GM12874 (cell line): ENCODE results near the gene PARVA.

Experiments
- TF ChIP-seq, protein P1 (sequence below): IDR thresholded peaks from 2 replicates; pipeline ENCODE4 v1.5.1; 2011; ENCODE audit warnings: low read depth, mild to moderate bottlenecking, control low read depth, low read length, moderate library complexity; ENCODE audit not compliant: insufficient read depth

The PARVA gene

DNA sequence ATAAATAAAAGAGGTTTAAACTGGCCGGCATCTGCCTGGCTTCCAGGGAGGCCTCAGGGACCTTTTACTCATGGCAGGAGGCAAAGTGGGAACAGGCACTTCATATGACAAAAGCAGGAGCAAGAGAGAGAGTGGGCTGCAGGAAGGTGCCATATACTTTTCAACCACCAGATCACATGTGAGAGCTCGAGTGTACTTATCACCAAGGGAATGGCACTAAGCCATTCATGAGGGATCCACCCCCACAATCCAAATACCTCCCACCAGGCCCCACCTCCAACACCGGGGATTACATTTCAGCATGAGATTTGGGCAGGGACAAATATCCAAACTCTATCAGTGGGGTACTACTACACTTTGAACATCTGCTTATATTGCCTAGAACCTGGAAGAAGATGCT lies 126.5 kb downstream of the PARVA start:
- TF ChIP-seq, protein P1, sequence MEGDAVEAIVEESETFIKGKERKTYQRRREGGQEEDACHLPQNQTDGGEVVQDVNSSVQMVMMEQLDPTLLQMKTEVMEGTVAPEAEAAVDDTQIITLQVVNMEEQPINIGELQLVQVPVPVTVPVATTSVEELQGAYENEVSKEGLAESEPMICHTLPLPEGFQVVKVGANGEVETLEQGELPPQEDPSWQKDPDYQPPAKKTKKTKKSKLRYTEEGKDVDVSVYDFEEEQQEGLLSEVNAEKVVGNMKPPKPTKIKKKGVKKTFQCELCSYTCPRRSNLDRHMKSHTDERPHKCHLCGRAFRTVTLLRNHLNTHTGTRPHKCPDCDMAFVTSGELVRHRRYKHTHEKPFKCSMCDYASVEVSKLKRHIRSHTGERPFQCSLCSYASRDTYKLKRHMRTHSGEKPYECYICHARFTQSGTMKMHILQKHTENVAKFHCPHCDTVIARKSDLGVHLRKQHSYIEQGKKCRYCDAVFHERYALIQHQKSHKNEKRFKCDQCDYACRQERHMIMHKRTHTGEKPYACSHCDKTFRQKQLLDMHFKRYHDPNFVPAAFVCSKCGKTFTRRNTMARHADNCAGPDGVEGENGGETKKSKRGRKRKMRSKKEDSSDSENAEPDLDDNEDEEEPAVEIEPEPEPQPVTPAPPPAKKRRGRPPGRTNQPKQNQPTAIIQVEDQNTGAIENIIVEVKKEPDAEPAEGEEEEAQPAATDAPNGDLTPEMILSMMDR, result no peak

DNA sequence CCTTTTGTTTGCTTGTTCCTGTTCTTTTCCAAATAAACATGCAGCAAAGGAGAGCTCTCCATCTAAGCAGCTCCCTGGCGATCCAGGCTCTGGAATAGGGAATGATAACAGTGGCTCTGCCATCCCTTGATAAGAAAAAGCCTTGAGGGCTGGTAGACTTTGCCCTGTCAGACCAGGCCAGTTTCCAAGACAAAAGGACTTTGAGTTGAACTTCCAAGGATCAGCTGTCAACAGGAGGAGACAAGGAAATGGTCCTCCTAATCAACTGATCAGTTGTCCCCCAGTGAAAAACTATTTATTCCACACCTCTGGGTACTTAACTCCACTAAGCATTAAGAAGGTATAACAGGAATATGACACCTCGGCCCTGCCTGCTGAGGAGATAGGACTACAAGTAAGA lies 127.8 kb downstream of the PARVA start:
- TF ChIP-seq, protein P1, result no peak

DNA sequence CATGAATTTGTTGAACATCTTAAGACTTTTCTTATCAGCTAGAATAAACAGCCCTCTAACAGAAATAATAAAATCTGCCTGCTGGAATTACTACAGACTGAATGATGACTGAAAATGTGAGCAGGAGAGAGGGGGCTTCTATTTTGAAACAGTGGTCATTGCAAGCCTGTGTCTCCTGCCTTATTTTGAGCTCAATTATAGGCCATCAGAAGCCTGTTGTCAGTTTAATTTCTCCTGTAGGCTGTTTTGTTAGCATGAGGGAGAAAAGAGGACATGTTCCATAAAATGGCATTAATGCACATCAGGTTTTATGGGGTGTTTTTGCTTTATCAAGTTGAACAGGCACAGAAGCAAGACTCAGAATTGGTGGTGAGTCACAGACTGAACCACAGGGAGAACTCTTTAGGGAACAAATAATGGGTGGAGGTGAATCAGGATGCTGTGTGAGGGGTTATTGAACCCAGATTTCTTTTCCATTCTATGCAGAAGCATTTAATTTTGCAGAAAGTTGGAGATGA lies 129.1 kb downstream of the PARVA start:
- TF ChIP-seq, protein P1, result no peak

DNA sequence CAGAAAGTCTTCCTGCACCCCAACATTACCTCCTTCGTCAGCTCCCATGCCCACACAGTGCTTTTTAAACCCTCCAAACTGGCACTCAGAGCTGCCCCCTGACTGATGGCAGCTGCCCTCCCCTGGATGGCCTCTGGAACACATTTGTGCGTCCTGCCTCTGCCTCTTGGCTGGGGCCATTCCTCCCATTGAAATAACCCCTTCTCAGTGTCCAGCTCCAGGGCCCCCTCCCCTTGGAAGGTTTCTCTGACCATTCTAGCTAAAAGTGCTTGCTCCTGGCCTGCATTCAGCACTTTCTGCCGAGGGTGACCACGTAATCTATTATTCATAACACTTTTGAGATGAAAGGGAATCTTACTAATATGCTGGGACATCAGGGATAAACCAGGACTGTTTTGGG lies 130.0 kb downstream of the PARVA start:
- TF ChIP-seq, protein P1, result no peak

DNA sequence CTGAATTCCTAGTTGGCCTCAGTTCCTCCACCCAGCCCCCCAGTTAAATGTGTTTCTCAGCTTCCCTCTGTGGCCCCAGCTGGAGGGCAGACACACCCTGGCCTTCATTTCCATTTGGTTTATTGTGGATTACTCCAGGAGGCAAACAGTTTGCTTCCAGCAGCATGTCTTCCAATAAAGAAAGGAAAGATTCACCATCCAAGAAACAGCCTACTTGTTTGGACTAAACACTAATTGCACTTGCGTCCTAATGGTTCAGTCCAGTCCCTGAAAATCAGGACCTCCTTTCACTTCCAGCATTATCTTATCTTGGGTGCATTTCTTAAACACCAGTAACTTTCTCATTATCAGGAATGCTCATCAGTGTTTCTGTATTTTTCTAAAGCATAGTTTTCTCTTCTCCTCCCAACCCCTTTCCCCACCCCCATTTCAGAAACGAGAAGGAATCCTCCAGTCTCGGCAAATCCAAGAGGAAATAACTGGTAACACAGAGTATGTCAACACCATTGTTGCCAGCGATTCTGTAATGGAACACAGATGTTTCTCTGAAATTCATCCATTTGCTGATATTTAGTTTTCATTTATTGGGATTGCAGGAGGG lies 130.9 kb downstream of the PARVA start:
- TF ChIP-seq, protein P1, result no peak

DNA sequence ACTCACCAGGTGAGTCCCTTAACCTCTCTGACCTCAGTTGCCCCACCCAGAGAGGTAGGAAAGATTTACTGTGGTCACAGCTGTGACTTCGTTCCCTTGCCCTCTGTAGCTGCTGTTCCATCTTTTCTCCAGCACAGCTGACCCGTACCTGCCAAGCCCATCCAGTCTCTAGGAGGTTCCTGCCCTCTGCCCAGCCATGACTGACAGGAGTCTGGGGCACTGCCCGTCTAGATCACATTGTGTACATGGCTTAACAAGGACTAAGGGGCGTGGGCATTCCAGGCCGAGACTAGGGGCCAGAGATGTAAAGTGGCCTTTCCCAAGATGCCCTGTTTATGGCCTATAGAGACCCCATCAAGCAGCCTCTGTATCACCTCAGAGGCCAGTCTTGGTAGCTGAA lies 132.0 kb downstream of the PARVA start:
- TF ChIP-seq, protein P1, result no peak

DNA sequence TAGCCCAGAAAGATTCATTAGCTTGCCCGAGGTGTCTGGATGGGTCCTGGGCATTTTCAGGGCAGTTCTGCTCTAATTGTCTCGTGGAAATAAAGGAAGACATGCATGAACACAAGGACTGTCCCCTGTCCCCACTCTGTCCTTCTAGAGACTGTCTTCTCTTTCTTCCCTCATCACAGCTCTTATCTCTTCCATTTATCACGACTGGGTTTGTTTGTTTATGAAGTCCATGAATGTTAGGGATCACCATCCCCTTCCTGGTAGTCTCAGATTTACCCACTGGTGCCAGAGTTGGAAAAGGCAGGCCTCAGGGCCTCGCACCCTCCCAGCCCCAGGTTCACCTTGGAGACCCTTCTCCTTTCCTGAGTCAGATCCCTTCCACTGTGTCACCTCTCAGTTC lies 134.8 kb downstream of the PARVA start:
- TF ChIP-seq, protein P1, result no peak
